HepG2 (cell line): Measurements from ENCODE around the gene MOGAT3. TPM values are rescaled to one million over a fixed set of nuclear protein-coding genes. Genes with fewer than 3 reads are reported as not detected.

Experiments used
- ADNP ChIP-seq: sonication (generic); formaldehyde crosslinking; IDR thresholded peaks from 2 replicates; pipeline ENCODE4 v1.4.0; 2020; ENCODE audit warnings: missing genetic modification reagents
- HNF4G ChIP-seq, 2 experiments: sonication (generic) in 1 of 2; formaldehyde crosslinking in 1 of 2; IDR thresholded peaks; 2 replicates each; pipeline versions ENCODE4 v1.4.0 to v1.6.1; 2011 to 2020; ENCODE audit warnings: borderline replicate concordance in 2 of 2, low read depth in 2 of 2, mild to moderate bottlenecking in 2 of 2, low read length in 1 of 2, missing genetic modification reagents in 1 of 2, moderate library complexity in 1 of 2
- ISX ChIP-seq: sonication (generic); formaldehyde crosslinking; conservative IDR thresholded peaks from 2 replicates; pipeline ENCODE4 v1.5.0; 2020; ENCODE audit warnings: missing genetic modification reagents
- KDM2A ChIP-seq: sonication (generic); formaldehyde crosslinking; IDR thresholded peaks from 2 replicates; pipeline ENCODE4 v1.4.0; 2020; ENCODE audit warnings: low read depth, missing genetic modification reagents, borderline replicate concordance
- SALL1 ChIP-seq: sonication (generic); formaldehyde crosslinking; IDR thresholded peaks from 2 replicates; pipeline ENCODE4 v1.8.0; 2022; ENCODE audit warnings: mild to moderate bottlenecking, missing genetic modification reagents
- SRY ChIP-seq: sonication (generic); formaldehyde crosslinking; IDR thresholded peaks from 2 replicates; pipeline ENCODE4 v1.8.0; 2022; ENCODE audit warnings: mild to moderate bottlenecking, missing genetic modification reagents
- TEF ChIP-seq: sonication (generic); formaldehyde crosslinking; IDR thresholded peaks from 2 replicates; pipeline ENCODE4 v1.5.0; 2020; ENCODE audit warnings: missing genetic modification reagents
- ZBTB46 ChIP-seq: sonication (generic); formaldehyde crosslinking; IDR thresholded peaks from 2 replicates; pipeline ENCODE4 v1.4.0; 2020; ENCODE audit warnings: mild to moderate bottlenecking, missing genetic modification reagents, borderline replicate concordance
- ZC3H13 ChIP-seq: sonication (generic); formaldehyde crosslinking; IDR thresholded peaks from 2 replicates; pipeline ENCODE4 v1.8.1; 2023; ENCODE audit warnings: mild to moderate bottlenecking, missing genetic modification reagents, moderate library complexity
- ZFP82 ChIP-seq: sonication (generic); formaldehyde crosslinking; IDR thresholded peaks from 2 replicates; pipeline ENCODE4 v1.5.1; 2020; ENCODE audit warnings: mild to moderate bottlenecking, missing genetic modification reagents, borderline replicate concordance
- ZMAT5 ChIP-seq: sonication (generic); formaldehyde crosslinking; IDR thresholded peaks from 2 replicates; pipeline ENCODE4 v1.5.0; 2020; ENCODE audit warnings: mild to moderate bottlenecking, low read depth, missing genetic modification reagents, borderline replicate concordance
- ZNF616 ChIP-seq: sonication (generic); formaldehyde crosslinking; IDR thresholded peaks from 2 replicates; pipeline ENCODE4 v1.5.0; 2020; ENCODE audit warnings: low read depth, mild to moderate bottlenecking, missing genetic modification reagents
- polyA plus RNA-seq, 8 experiments: library from polyadenylated mRNA; depleted of rRNA in 3 of 8; stranded (reverse) in 7 of 8; unstranded in 1 of 8; fragments of >200 nt; fragmentation: Illumina TruSeq in 4 of 8; extraction: Trizol in 4 of 8; gene quantifications; 2 replicates each; pipeline versions ENCODE4 v1.2.1 to v1.2.3, GENCODE V29; 2011 to 2016; ENCODE audit warnings: low read depth in 4 of 8, missing spikeins in 1 of 8, mixed read lengths in 1 of 8; ENCODE audit not compliant: insufficient read depth in 1 of 8
- total RNA-seq, 5 experiments: library from RNA; depleted of rRNA; stranded (reverse); fragments of >200 nt; fragmentation: Illumina TruSeq; extraction: Trizol; gene quantifications; 2 replicates each; pipeline ENCODE4 v1.2.3, GENCODE V29; 2016; ENCODE audit warnings: low read depth in 1 of 5

The MOGAT3 gene
- total and polyA plus RNA-seq, 2 of the 13 experiments (the other 11 are each of a cell fraction or from before 2014, with no cell fraction given): 22.5 to 30.5 TPM

GRCh38 chr7:101237206-101238067 is 36.6 kb upstream of the MOGAT3 start, which contains the start of gene CLDN15 (continued):
- TF ChIP-seq ZBTB46: no peak
- 0 out of 2 replicates have a peak, but pooled peaks have one; percentile 67 for TF ChIP-seq ZC3H13
- no peak for TF ChIP-seq ZMAT5 (CRISPR knock-in tag)
- TF ChIP-seq SRY (CRISPR knock-in tag): no peak
- TF ChIP-seq ISX: no peak
- TF ChIP-seq TEF (CRISPR knock-in tag): no peak
- TF ChIP-seq ADNP: no peak
- no peak; the same call in 1 of the 2 replicates for TF ChIP-seq SALL1 (CRISPR knock-in tag)
- no peak for TF ChIP-seq ZNF616
- TF ChIP-seq HNF4G (IDR thresholded peaks at IDR 0.05; ENCODE audit: borderline replicate concordance, low read depth, low read length): peak; percentile 46; the same call in 1 of the 2 replicates
- TF ChIP-seq HNF4G (CRISPR knock-in tag; IDR thresholded peaks at IDR 0.05; ENCODE audit: borderline replicate concordance, low read depth): no peak
- TF ChIP-seq KDM2A (CRISPR knock-in tag): peak; percentile 51; the same call in 1 of the 2 replicates
- no peak for TF ChIP-seq ZFP82 (CRISPR knock-in tag)
